ENCODE results near the gene ZMYND8.

DNA sequence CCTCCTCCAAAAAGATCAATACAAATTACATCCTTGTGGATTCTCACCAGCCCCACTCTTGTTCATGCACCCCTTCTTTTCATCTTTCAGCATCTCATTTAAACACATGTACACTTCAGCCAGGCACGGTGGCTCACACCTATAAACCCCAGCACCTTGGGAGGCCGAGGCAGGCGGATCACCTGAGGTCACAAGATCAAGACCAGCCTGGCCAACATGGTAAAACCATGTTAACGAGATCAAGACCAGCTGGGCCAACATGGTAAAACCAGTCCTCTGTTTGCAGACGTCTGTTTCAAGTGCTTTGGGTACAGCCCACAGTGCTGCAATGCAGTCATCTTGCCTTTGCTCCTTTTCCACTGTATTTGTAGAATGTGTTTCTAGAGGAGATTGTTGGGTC, 45.3 kb downstream of the ZMYND8 start:
- TF ChIP-seq EP300 (IDR thresholded peaks at IDR 0.05): no peak
- TF ChIP-seq POLR2A (IDR thresholded peaks at IDR 0.05): no peak
- TF ChIP-seq, protein P1, sequence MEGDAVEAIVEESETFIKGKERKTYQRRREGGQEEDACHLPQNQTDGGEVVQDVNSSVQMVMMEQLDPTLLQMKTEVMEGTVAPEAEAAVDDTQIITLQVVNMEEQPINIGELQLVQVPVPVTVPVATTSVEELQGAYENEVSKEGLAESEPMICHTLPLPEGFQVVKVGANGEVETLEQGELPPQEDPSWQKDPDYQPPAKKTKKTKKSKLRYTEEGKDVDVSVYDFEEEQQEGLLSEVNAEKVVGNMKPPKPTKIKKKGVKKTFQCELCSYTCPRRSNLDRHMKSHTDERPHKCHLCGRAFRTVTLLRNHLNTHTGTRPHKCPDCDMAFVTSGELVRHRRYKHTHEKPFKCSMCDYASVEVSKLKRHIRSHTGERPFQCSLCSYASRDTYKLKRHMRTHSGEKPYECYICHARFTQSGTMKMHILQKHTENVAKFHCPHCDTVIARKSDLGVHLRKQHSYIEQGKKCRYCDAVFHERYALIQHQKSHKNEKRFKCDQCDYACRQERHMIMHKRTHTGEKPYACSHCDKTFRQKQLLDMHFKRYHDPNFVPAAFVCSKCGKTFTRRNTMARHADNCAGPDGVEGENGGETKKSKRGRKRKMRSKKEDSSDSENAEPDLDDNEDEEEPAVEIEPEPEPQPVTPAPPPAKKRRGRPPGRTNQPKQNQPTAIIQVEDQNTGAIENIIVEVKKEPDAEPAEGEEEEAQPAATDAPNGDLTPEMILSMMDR (IDR thresholded peaks at IDR 0.05): no peak
